NB4 (cell line): Measurements from ENCODE around the gene CYB5A.
"Not testable (repeated sequence)": the region's sequence is repeated elsewhere in the genome, so short reads cannot be mapped to it uniquely, and the experiment has no call there.

Experiments
- DNase-seq: peaks from one replicate; pipeline ENCODE4 v3.0.0; 2010; ENCODE audit warnings: low read depth
- H3K4me3 ChIP-seq: one replicate; pipeline ENCODE4 v1.5.1; 2011; ENCODE audit warnings: mild to moderate bottlenecking, low read depth, low read length, moderate library complexity
- MYC ChIP-seq: IDR thresholded peaks from 2 replicates; pipeline ENCODE4 v1.6.1; 2011; ENCODE audit warnings: low read depth, low read length
- POLR2A ChIP-seq: IDR thresholded peaks from 2 replicates; pipeline ENCODE4 v1.6.1; 2011; ENCODE audit warnings: mild to moderate bottlenecking; ENCODE audit not compliant: insufficient read length; ENCODE audit errors: extremely low read depth
- TF ChIP-seq, protein P1 (sequence below): IDR thresholded peaks from 2 replicates; pipeline ENCODE4 v1.6.1; 2011; ENCODE audit warnings: low read depth, low read length
- TF ChIP-seq, protein P2 (sequence below): IDR thresholded peaks from one replicate; pipeline ENCODE4 v1.5.1; 2012; ENCODE audit warnings: low read depth, low read length

Gene CYB5A

DNA sequence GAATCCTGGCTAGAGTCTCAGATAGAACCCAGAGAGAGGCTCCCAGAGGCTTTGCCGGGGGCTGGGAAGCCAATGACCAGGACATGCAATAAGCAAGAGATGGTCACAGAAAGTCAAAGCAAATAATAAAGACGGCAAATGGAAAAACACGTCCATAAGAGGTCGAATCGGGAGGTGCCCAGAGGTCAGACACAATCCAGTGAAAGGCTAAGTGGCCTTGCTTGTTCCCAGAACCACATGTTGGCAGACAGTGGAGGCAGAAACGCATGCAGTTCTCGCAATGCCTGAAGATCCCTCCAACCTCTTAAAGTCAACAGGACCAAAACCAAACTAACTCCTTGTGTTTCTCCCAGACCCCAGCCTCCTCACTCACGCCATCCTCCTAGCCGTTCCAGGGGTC, 3.0 kb downstream of the CYB5A start:
- no peak for DNase-seq
- no peak overlapping the region for H3K4me3 ChIP-seq
- TF ChIP-seq MYC (no peak), POLR2A (no peak)
- TF ChIP-seq, protein P1, sequence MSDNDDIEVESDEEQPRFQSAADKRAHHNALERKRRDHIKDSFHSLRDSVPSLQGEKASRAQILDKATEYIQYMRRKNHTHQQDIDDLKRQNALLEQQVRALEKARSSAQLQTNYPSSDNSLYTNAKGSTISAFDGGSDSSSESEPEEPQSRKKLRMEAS: no peak
- TF ChIP-seq, protein P2, sequence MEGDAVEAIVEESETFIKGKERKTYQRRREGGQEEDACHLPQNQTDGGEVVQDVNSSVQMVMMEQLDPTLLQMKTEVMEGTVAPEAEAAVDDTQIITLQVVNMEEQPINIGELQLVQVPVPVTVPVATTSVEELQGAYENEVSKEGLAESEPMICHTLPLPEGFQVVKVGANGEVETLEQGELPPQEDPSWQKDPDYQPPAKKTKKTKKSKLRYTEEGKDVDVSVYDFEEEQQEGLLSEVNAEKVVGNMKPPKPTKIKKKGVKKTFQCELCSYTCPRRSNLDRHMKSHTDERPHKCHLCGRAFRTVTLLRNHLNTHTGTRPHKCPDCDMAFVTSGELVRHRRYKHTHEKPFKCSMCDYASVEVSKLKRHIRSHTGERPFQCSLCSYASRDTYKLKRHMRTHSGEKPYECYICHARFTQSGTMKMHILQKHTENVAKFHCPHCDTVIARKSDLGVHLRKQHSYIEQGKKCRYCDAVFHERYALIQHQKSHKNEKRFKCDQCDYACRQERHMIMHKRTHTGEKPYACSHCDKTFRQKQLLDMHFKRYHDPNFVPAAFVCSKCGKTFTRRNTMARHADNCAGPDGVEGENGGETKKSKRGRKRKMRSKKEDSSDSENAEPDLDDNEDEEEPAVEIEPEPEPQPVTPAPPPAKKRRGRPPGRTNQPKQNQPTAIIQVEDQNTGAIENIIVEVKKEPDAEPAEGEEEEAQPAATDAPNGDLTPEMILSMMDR: no peak

DNA sequence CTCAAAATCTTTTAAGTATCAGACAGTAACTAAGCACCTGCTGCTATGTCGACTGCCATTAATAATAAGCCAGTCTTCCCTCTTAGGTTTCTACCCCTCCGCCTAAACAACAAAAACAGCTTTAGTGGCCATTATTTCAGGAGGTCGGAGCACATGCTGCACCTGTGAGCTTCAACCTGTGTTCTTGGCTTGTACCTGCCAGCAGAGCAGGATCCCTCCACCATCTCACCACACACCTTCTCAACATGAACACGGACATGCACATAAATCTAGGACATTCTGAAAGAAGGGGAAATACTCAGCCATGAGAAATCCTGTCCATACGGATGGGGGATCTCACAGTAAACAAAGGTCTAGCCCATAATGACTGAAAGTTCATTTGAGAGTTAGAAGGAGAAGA, 3.7 kb downstream of the CYB5A start:
- TF ChIP-seq MYC: no peak
- TF ChIP-seq, protein P1: no peak
- TF ChIP-seq, protein P2: no peak
- no peak for TF ChIP-seq POLR2A
- no peak overlapping the region for H3K4me3 ChIP-seq
- no peak for DNase-seq

DNA sequence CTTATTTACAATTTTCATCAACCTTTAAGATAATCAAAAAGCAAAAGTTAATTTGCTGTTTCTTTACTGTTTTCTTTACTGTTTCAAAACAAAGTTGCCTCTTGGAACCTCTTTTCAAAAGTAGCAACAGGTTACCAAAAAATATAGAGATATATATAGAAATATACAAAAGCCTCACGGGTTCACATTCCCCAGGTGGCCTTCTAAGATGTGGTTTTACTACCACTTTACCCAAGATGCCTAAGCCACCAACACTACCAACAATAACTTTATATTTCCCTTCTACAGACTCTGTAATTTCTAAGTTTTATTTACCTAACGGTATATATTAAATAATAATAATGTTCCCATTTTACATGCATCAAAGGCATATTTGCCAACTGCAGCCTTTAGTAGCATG, 4.9 kb downstream of the CYB5A start:
- TF ChIP-seq, protein P2: no peak
- TF ChIP-seq, protein P1: no peak
- no peak for TF ChIP-seq POLR2A
- no peak for TF ChIP-seq MYC
- DNase-seq: no peak
- no peak overlapping the region for H3K4me3 ChIP-seq

DNA sequence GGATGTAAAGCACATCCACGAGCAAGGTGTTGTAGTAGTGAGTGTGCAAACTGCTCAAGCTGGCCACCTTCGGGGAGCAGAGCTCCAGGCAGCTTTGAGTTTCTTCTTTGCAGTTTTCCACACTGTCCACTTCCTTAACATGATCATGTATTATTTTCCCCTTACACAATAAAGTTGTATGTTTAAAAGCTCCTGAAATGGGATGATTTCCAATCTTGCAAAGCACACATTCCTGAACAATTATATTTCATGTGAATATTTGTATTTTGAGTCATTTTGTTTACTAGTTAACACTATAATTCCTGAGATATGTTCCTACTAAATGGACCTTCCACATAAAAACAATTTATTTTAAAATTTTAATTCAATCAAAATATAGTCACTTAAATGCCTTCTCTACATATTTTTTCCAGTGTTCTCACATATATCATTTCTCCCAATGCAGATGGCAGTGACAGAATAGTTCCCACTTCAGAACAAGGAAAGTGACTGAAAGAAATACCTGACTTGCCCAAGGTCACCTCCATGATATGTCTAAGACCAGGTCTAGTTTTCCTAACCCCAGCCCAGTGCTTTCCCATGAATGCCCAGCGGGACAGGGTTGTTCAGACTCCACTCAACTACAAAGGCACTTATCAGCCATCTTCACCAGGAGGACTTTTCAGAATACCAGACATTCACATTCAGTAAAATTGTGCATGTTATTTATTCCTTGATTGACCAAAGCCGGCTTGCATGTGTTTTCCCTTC, 5.5 kb downstream of the CYB5A start:
- TF ChIP-seq MYC (no peak), POLR2A (no peak)
- TF ChIP-seq, protein P1: no peak
- TF ChIP-seq, protein P2: no peak
- no peak overlapping the region for H3K4me3 ChIP-seq
- DNase-seq: no peak

DNA sequence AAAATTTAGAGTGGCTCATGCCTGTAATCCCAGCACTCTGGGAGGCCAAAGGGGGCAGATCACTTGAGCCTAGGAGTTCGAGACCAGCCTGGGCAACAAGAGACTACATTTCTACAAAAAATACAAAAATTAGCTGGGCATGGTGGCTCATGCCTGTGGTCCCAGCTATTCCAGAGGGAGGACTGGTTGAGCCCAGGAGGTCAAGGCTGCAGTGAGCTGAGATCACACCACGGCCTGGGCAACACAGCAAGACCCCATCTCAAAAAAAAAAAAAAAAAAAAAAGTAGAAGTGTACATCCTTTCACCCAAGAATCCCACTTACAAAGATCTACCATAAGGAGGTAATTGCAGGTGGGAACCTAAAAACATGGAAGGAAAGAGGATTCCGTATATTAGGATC, 6.2 kb downstream of the CYB5A start:
- H3K4me3 ChIP-seq, DNase-seq: not testable (repeated sequence)

DNA sequence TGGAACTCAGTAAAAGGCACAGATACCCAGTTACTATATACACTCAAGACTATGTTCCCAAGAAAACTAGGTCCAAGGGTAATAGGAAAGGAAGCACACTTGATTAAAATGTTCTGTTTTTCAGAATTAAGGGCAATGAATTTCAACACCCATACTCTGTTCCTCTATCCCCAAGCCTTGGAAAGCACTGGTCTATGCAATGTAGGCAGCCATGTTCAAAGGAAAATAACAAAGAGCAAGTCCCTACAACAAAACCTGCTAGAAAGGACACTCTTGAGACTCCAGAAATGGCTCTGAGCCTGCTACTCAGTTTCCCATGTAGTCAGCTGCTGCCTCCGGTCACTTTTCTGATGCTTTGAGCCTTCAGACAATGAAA, 6.8 kb downstream of the CYB5A start:
- no peak for TF ChIP-seq MYC
- TF ChIP-seq, protein P2: no peak
- TF ChIP-seq, protein P1: no peak
- TF ChIP-seq POLR2A: no peak
- no peak for DNase-seq
- no peak overlapping the region for H3K4me3 ChIP-seq
